Activated CD8-positive, alpha-beta memory T cell treated with anti-CD3 and anti-CD28 coated beads, Interleukin-2, amount 50 U/mL, for 24 hours (primary cell): ENCODE results near the gene EPHA7.

Experiments
- DNase-seq: peaks from one replicate; pipeline ENCODE4 v3.0.0-alpha.2; 2020; ENCODE audit errors: extremely low read depth

Gene EPHA7

GRCh38 chr6:93419304-93420162 is at the start of gene EPHA7:
TSS of gene EPHA7 (minus strand) at chr6:93419559. CDS start at chr6:93419341, 218 bp downstream.
- no peak for DNase-seq

- no peak for DNase-seq
Observed at GRCh38 chr6:93468291-93468690, 48.9 kb upstream of the EPHA7 start.

- DNase-seq = no peak
Observed at GRCh38 chr6:93454533-93454932, 35.2 kb upstream of the EPHA7 start.

GRCh38 chr6:93453956-93454355 is 34.6 kb upstream of the EPHA7 start:
- no peak for DNase-seq

- no peak for DNase-seq
Observed at GRCh38 chr6:93447874-93448273, 28.5 kb upstream of the EPHA7 start.

GRCh38 chr6:93437491-93437890 is 18.1 kb upstream of the EPHA7 start:
- DNase-seq = no peak

DNA sequence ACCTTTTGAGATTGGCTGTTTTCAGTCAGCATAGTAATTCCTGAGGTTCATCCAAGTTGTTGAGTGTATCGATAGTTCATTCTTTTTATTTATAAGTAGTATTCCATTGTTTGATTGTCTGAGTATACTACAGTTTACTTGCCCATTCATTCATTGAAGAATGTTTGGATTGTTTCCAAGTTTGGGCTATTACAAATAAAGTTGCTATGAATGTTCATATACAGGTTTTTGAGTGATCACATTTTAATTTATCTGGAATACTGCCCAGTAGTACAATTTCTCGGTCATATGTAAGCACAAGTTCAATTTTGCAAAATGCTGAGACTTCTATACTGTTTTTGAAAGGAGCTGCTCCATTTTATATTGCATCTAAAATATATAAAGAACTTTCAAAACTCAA is 14.2 kb upstream of the EPHA7 start:
- DNase-seq = no peak

GRCh38 chr6:93424303-93425064 is 5.1 kb upstream of the EPHA7 start:
- no peak for DNase-seq

DNA sequence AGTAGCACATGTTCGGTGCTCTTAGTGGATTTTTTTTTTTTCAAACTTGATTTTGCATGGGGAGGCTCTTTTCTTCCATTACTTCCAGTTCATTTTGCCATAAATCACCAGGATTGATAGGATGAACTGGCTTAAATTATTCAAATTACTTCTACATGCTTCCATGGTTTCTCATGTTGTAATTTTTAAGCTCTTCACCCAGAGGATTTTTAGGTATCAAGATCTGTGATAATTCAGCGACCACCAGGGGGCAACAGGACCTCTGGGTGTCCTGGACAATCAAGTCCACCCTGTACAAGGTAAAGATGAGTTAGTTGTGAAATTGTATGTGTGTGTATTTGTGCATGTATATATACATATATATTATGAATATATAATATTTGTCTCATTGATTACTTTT is 4.2 kb upstream of the EPHA7 start:
- DNase-seq = no peak

DNA sequence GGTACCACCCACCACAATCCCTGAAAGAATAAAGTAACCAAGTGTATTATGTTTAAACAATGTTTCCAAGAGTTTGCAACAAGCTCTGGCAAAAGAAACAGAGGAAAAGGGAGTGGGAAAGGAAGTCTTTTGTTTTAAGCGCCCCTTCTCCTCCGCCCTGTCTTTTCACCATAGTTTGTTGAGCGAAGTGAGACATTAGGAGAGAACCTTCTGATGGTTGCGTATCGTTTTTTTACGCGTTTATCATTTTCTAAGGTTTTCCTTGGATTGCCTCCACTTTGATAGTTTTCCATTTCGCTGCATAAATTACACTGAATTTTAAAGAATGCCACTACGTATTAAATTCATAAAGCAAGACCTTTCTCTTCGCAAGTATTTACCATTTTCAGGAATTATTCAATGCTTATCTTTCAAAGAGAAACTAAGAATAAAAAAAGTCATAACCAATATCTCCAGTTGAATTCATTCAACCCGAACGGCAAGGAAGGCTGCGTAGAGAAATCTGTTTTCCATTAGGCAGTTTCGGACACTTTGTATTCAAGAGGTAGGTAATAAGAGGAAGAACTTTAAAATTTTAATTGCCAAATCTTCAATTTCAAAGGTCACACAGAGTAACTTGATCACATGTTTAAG is 920 bp upstream of the EPHA7 start:
- DNase-seq = no peak

GRCh38 chr6:93418408-93419303 is 703 bp downstream of the EPHA7 start:
- DNase-seq = no peak

DNA sequence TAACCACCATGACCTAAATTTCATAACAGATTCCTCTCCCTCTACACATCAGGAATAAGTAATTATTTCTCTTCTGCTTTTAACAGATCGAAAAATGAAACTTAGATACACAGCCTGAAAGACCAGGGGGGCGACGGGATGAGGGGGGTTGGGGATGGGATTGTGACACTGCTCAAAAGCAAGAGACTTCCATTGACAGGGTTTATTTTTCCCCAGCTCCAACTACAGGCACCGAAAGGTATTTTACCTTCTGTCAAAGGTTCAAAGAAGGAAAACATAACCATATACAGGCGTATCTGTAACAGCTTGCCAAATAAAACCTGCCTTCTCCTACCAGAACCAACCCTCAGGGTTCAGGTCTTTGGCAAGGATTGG is 1.3 kb downstream of the EPHA7 start:
- no peak for DNase-seq

DNA sequence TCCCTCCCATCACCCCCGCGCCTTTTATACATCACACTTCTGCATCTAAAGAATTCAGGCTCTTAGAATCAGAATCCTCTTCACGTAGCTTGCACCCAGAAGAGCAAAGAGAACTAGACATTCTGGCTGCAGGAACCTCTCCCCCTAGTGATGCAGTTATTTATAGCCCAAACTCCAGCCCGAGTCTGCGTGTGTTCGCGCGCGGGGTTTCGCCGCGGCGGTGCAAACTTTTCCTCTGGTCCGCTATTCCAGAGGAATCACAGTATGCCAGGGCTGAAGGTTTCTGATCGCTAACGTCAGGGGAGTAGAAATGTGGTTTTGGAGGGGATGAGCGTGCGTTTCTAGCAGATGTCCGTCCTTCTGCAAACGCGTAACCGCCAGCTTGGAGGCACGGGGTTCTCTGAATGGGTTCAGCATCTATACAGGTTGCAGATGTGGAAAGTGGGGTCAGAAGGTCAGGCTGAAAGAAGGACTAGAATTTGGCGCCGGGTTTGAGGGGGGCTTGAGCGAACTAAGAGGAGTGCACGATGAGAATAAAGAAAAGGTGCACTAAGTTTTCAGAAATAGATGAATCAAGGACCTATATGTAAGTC is 1.8 kb downstream of the EPHA7 start:
- no peak for DNase-seq

DNA sequence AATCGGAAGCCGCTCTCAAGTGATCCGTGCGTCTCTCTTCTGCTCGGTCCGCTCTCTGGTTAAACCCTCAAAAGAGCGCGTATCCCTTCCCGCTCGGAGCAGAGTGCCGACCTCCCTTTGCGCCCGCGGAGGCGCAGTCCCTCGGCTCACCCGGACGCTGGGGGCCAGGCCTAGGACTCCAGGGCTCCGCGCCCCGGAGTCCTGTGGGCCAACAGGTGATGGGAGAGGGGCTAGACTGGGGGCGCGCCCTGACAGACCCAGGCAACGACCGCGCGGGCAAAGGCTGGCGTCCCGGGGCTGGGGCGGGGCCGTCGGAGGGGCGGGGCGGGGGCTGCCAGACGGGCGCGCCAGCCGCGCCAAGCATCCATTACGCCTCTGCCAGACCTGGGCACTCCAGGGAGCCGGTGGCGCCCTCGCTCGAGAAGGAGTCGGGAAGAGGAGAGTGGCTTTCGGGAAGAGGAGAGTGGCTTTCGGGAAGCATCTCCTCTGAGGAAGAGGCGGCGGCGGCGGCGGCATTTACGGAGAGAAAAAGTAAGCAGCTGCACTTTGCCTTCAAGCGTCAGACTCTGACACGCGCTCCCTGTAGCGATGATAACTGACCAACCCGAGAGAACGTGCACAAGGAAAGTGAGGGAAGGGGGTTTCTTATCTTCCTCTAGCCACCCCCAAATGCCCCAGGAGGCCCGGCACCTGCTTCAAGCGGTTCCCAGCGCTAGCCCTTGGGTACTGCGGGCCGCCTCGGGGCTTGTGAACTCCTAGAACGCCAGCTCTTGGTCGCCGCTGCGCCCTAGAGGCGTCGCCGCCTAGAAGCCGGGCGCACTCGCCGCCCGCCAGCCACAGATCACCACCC is 2.6 kb downstream of the EPHA7 start:
- no peak for DNase-seq

DNA sequence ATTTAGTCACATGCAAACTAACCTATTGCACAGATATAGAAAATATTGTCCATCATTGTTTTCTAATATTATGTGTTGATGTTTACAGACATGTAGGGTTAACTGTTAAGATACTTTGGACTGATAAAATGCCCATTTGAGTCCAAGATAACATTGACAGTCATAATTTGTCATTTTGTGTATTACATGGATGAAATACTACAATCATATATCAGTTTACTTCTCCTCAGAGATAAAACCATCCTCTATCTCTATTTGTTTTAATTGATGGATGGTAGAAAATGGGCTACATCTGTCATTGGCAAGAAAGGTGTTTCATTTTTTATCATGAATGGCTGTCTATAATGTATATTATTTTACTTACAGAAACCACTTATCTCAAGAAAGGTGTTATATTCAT is 6.2 kb downstream of the EPHA7 start:
- no peak for DNase-seq

DNA sequence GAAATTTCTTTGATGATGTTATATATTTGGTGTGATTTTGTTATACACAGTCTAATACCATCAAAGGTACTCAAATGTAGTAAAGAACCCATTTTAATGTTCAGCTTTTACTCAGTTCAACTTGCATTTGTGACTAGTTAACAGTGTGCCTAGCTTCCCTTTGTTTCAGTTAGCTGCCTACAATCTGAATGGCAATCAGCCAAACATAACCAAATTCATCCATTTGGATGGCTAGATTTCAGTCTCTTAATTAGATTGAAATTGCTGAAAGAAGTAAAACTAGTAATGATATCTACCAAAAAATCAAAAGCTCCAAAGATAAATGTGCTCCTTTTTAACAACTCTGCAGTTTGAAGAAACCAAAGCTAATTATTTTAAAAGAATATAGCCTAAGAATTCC is 6.9 kb downstream of the EPHA7 start:
- DNase-seq = no peak

DNA sequence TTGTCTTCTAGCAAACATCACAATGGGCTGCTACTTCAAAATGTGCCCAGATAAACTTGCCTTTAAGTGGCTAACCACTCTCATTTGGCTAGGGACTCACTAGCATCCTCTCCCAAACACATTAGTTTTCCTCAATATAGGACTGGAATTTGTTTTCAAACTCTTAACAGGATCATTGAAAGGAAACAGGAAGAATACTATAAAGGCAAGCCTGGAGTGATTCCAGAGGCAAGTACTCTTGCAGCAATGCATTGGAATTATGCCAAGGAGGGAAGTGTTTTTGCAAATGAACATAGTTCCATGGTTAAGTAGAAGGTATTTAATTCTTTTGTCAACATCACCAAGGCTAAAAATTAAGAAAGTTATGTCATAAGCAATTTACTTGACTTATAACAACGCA is 12.2 kb downstream of the EPHA7 start:
- no peak for DNase-seq

DNA sequence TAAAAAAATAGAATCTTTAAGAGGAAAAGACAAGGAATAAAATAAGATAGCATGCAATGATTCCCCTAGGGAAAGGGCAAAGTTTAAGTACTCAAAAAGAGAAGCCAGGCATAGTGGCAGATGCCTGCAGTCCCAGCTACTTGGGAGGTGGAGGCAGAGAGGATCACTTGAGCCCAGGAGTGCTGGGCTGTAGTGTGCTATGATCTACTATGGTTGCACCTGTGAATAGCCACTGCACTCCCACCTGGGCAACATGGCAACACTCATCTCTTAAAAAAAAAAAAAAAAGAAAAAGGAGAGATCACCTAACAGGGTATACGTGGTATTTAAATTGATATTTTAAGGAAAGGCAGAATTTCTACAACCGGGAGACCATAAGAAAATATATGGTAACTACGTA is 16.0 kb downstream of the EPHA7 start:
- DNase-seq = no peak

DNA sequence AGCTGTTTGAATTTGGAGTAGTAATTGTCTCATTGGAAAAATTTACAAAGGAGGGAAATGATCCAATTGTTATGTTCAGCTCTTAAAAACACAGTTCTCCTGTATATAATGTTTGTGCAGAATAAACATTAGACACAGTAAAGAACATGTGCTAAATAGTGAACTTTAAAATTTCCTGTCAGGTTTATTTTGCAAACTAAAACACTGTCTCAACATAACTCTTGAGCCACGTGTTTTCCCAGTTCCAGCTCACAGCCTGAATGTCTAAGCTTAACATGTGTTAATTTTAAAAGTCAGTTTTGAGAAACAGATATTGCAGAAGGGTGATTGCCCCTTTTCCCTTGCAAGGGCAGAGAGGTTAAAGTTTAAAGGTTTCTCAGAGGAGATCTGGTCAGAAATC is 20.6 kb downstream of the EPHA7 start:
- DNase-seq = no peak

- no peak for DNase-seq
Observed at GRCh38 chr6:93394471-93394870, 24.9 kb downstream of the EPHA7 start.
